SK-N-SH (cell line): ENCODE results near the gene SEPTIN7. TPM values are rescaled to one million over a fixed set of nuclear protein-coding genes. Genes with fewer than 3 reads are reported as not detected.
A peak's percentile ranks its signal among the peaks of the same experiment; 100 is the strongest.

ENCODE experiments used
- CTCF ChIA-PET: fragments of 300-600, 350-600 bp; formaldehyde crosslinking; extraction: SDS; loops from one replicate; lab custom pipeline; 2021; lab: Yijun Ruan, JAX
- POLR2A ChIA-PET: fragments of 350-600 bp; sonication (Branson Sonifier 250); formaldehyde crosslinking; extraction: SDS; loops from one replicate; lab custom pipeline; 2020; ENCODE audit warnings: antibody characterized with exemption, inconsistent platforms; lab: Yijun Ruan, JAX
- DNase-seq: peaks from one replicate; pipeline ENCODE4 v3.0.0; 2012
- H2AFZ ChIP-seq: fragments of 200-600 bp; sonication (generic); 2 replicates; pipeline ENCODE4 v1.8.1; 2016; ENCODE audit warnings: antibody characterized with exemption, mild to moderate bottlenecking, low read depth
- H3F3A ChIP-seq: fragments of 200-600 bp; sonication (generic); replicated peaks from 2 replicates; pipeline ENCODE3; 2016; ENCODE audit warnings: antibody characterized with exemption, mild to moderate bottlenecking; ENCODE audit not compliant: insufficient read depth
- H3K27ac ChIP-seq, 2 experiments: fragments of 200-500 bp in 1 of 2; fragments of 200-600 bp in 1 of 2; sonication (Bioruptor generic) in 1 of 2; sonication (generic), shearing (Covaris generic) in 1 of 2; 2 replicates each; pipeline versions ENCODE4 v1.5.1 to v1.6.1; 2014 to 2016; ENCODE audit warnings: low read depth in 2 of 2, inconsistent platforms in 1 of 2, low read length in 1 of 2, mild to moderate bottlenecking in 1 of 2, mixed read lengths in 1 of 2
- H3K27me3 ChIP-seq: fragments of 200-600 bp; sonication (generic), shearing (Covaris generic); 2 replicates; pipeline ENCODE4 v1.6.1; 2016; ENCODE audit warnings: mixed run types; ENCODE audit not compliant: insufficient read depth
- H3K36me3 ChIP-seq, 2 experiments: fragments of 200-500 bp in 1 of 2; fragments of 200-600 bp in 1 of 2; sonication (Bioruptor generic) in 1 of 2; sonication (generic) in 1 of 2; replicated peaks in 1 of 2; 2 replicates each; pipeline versions ENCODE3 to v1.5.1; 2014 to 2016; ENCODE audit warnings: low read length in 1 of 2, mild to moderate bottlenecking in 1 of 2; ENCODE audit not compliant: insufficient read depth in 2 of 2, control insufficient read depth in 1 of 2
- H3K4me1 ChIP-seq, 2 experiments: fragments of 200-500 bp in 1 of 2; fragments of 200-600 bp in 1 of 2; sonication (Bioruptor generic) in 1 of 2; sonication (generic), shearing (Covaris generic) in 1 of 2; 2 replicates each; pipeline versions ENCODE4 v1.5.1 to v1.6.1; 2014 to 2016; ENCODE audit warnings: low read depth in 1 of 2, low read length in 1 of 2, mixed run types in 1 of 2; ENCODE audit not compliant: insufficient read depth in 2 of 2, control insufficient read depth in 1 of 2
- H3K4me2 ChIP-seq: fragments of 200-600 bp; sonication (generic), shearing (Covaris generic); 2 replicates; pipeline ENCODE4 v1.6.1; 2017; ENCODE audit warnings: mixed run types
- H3K4me3 ChIP-seq, 2 experiments: fragments of 200-500 bp in 1 of 2; fragments of 200-600 bp in 1 of 2; sonication (Bioruptor generic) in 1 of 2; sonication (generic), shearing (Covaris generic) in 1 of 2; 2 replicates each; pipeline versions ENCODE4 v1.5.1 to v1.8.1; 2014 to 2016; ENCODE audit warnings: low read depth in 2 of 2, inconsistent platforms in 1 of 2, low read length in 1 of 2, mild to moderate bottlenecking in 1 of 2, mixed read lengths in 1 of 2, moderate library complexity in 1 of 2
- H3K79me2 ChIP-seq: fragments of 200-600 bp; sonication (generic); 2 replicates; pipeline ENCODE4 v1.8.1; 2017; ENCODE audit warnings: mild to moderate bottlenecking; ENCODE audit not compliant: insufficient read depth
- H3K9ac ChIP-seq: fragments of 200-600 bp; sonication (generic); 2 replicates; pipeline ENCODE4 v1.6.1; 2017; ENCODE audit warnings: mixed run types
- H3K9me2 ChIP-seq: fragments of 200-600 bp; sonication (generic); 2 replicates; pipeline ENCODE4 v1.6.1; 2017; ENCODE audit warnings: mixed run types
- H3K9me3 ChIP-seq: fragments of 200-600 bp; sonication (generic); 2 replicates; pipeline ENCODE4 v1.6.1; 2017; ENCODE audit warnings: mixed run types, mild to moderate bottlenecking, moderate library complexity
- H4K20me1 ChIP-seq: fragments of 200-600 bp; sonication (generic); 2 replicates; pipeline ENCODE4 v1.6.1; 2017; ENCODE audit warnings: mild to moderate bottlenecking, mixed run types; ENCODE audit not compliant: insufficient read depth
- ELF1 ChIP-seq: IDR thresholded peaks from 2 replicates; pipeline ENCODE4 v1.4.0; 2012
- IRF3 ChIP-seq: fragments of 150-350 bp; IDR thresholded peaks from 2 replicates; pipeline ENCODE4 v1.6.1; 2016; ENCODE audit warnings: mild to moderate bottlenecking, low read depth, low read length
- NFIC ChIP-seq: IDR thresholded peaks from 2 replicates; pipeline ENCODE4 v1.4.0; 2012; ENCODE audit warnings: borderline replicate concordance
- RAD21 ChIP-seq: IDR thresholded peaks from 2 replicates; pipeline ENCODE4 v1.6.1; 2012; ENCODE audit warnings: mild to moderate bottlenecking, low read length
- RCOR1 ChIP-seq: fragments of 150-350 bp; IDR thresholded peaks from 2 replicates; pipeline ENCODE4 v1.6.1; 2017; ENCODE audit warnings: antibody characterized with exemption, low read length
- RXRA ChIP-seq: IDR thresholded peaks from 2 replicates; pipeline ENCODE4 v1.4.0; 2012; ENCODE audit warnings: low read depth, mild to moderate bottlenecking, borderline replicate concordance
- SIN3A ChIP-seq: IDR thresholded peaks from 2 replicates; pipeline ENCODE4 v1.6.1; 2012; ENCODE audit warnings: low read depth, mild to moderate bottlenecking, low read length, moderate library complexity, borderline replicate concordance
- TAF1 ChIP-seq: IDR thresholded peaks from 2 replicates; pipeline ENCODE4 v1.6.1; 2012; ENCODE audit warnings: low read depth, mild to moderate bottlenecking, low read length, moderate library complexity, borderline replicate concordance
- YY1 ChIP-seq: IDR thresholded peaks from 2 replicates; pipeline ENCODE4 v1.4.0; 2012; ENCODE audit warnings: low read depth, mild to moderate bottlenecking
- whole genome bisulfite sequencing: methylation state at CpG from one replicate; pipeline ENCODE4 v1.1.6; 2017; ENCODE audit warnings: low lambda C conversion rate; 5-methylcytosine and 5-hydroxymethylcytosine counted together
- polyA plus RNA-seq, 3 experiments: library from polyadenylated mRNA; depleted of rRNA; stranded (reverse); fragments of >200 nt; gene quantifications; 2 replicates each; pipeline ENCODE4 v1.2.3, GENCODE V29; 2012
- TF ChIP-seq, protein P1 (sequence below): IDR thresholded peaks from 2 replicates; pipeline ENCODE4; 2012

Gene SEPTIN7
- polyA plus RNA-seq, 1 of the 3 experiments (the other 2 are of a cell fraction): 119 TPM

GRCh38 chr7:35826751-35827150 is 25.9 kb downstream of the SEPTIN7 start:
- peaks cover 24% of the 10 kb centered on the region for H3F3A ChIP-seq
- DNase-seq: no peak
- POLR2A ChIA-PET: no interaction called here
- H3K36me3 ChIP-seq: peaks cover 0 to 7% of the 10 kb centered on the region in 2 experiments
- no peak overlapping the region for H3K9ac ChIP-seq
- no peak overlapping the region for H3K4me3 ChIP-seq
- no peak overlapping the region for H2AFZ ChIP-seq
- H3K4me1 ChIP-seq: peaks cover 20 to 52% of the 10 kb centered on the region in 2 experiments
- CTCF ChIA-PET: interaction anchor here (1.0 kb wide), 1 partner anchor 126 kb away, joined by 3 read pairs; no protein-coding TSS in a partner anchor
- H3K4me2 ChIP-seq: no peak overlapping the region
- peaks cover 100% of the 10 kb centered on the region for H3K79me2 ChIP-seq
- H3K27ac ChIP-seq: no peak overlapping the region
- no peaks in the 10 kb centered on the region for H3K9me3 ChIP-seq
- WGBS: 96% methylated on average over 4 of the region's 4 CpGs
- TF ChIP-seq ELF1 (no peak), IRF3 (no peak), YY1 (no peak), RCOR1 (no peak), RXRA (no peak), TAF1 (no peak), RAD21 (no peak), NFIC (no peak)
- TF ChIP-seq, protein P1, sequence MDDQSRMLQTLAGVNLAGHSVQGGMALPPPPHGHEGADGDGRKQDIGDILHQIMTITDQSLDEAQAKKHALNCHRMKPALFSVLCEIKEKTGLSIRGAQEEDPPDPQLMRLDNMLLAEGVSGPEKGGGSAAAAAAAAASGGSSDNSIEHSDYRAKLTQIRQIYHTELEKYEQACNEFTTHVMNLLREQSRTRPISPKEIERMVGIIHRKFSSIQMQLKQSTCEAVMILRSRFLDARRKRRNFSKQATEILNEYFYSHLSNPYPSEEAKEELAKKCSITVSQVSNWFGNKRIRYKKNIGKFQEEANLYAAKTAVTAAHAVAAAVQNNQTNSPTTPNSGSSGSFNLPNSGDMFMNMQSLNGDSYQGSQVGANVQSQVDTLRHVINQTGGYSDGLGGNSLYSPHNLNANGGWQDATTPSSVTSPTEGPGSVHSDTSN: no peak
- no peaks in the 10 kb centered on the region for H3K27me3 ChIP-seq
- no peaks in the 10 kb centered on the region for H3K9me2 ChIP-seq
- H4K20me1 ChIP-seq: peaks cover 95% of the 10 kb centered on the region

- H3K27me3 ChIP-seq: no peaks in the 10 kb centered on the region
- H3K4me1 ChIP-seq: peaks cover 19 to 56% of the 10 kb centered on the region in 2 experiments
- H2AFZ ChIP-seq: no peak overlapping the region
- peaks cover 24% of the 10 kb centered on the region for H3F3A ChIP-seq
- no peaks in the 10 kb centered on the region for H3K9me3 ChIP-seq
- no peak for DNase-seq
- H3K27ac ChIP-seq: no peak overlapping the region
- no peak overlapping the region for H3K4me3 ChIP-seq
- POLR2A ChIA-PET: no interaction called here
- TF ChIP-seq NFIC: 0 out of 2 replicates have a peak, but pooled peaks have one; percentile 19
- no peak for TF ChIP-seq SIN3A
- TF ChIP-seq, all 33 proteins: peak for 1
- peaks cover 17 to 27% of the 10 kb centered on the region in 2 experiments for H3K36me3 ChIP-seq
- H3K9ac ChIP-seq: no peak overlapping the region
- H3K79me2 ChIP-seq: peaks cover 100% of the 10 kb centered on the region
- no peak overlapping the region for H3K4me2 ChIP-seq
- H3K9me2 ChIP-seq: no peaks in the 10 kb centered on the region
- H4K20me1 ChIP-seq: peaks cover 96% of the 10 kb centered on the region
- WGBS: 90% methylated on average over 6 of the region's 6 CpGs
- CTCF ChIA-PET: no interaction called here
Observed at GRCh38 chr7:35828817-35829216, 28.0 kb downstream of the SEPTIN7 start.
